ENCODE data around the gene ZNF467.

- no peak for TF ChIP-seq CTCF (IDR thresholded peaks at IDR 0.05; ENCODE audit: insufficient read depth, low read length)
- TF ChIP-seq POLR2AphosphoS5 (IDR thresholded peaks at IDR 0.05; ENCODE audit: low read depth): no peak
- no peak for TF ChIP-seq REST (IDR thresholded peaks at IDR 0.05; ENCODE audit: insufficient replicate concordance, low read depth)
- no peak for TF ChIP-seq GABPA (IDR thresholded peaks at IDR 0.05; ENCODE audit: low read depth)
- TF ChIP-seq SPI1 (IDR thresholded peaks at IDR 0.05; ENCODE audit: borderline replicate concordance, low read depth): no peak
Measured at GRCh38 chr7:149765399-149766121, 7.8 kb downstream of the ZNF467 start.
